GM18909 (cell line): ENCODE measurements around the gene ATP11B.

Source experiments
- ATAC-seq: cut with Tn5 transposase; IDR thresholded peaks from one replicate; pipeline ENCODE4 v1.9.1; 2021; ENCODE audit warnings: mild to moderate bottlenecking; ENCODE audit not compliant: unreplicated experiment, poor library complexity

Gene ATP11B

GRCh38 chr3:182792901-182793662 lies at the start of gene ATP11B:
Gene ATP11B, plus strand, starts transcription at chr3:182793504. Its CDS starts 256 bp downstream, at chr3:182793760.
- peak; percentile 69 for ATAC-seq

GRCh38 chr3:182746959-182747358 lies 46.3 kb upstream of the ATP11B start:
- no peak for ATAC-seq

- ATAC-seq = no peak
Measured at GRCh38 chr3:182755308-182755707, 38.0 kb upstream of the ATP11B start.

DNA sequence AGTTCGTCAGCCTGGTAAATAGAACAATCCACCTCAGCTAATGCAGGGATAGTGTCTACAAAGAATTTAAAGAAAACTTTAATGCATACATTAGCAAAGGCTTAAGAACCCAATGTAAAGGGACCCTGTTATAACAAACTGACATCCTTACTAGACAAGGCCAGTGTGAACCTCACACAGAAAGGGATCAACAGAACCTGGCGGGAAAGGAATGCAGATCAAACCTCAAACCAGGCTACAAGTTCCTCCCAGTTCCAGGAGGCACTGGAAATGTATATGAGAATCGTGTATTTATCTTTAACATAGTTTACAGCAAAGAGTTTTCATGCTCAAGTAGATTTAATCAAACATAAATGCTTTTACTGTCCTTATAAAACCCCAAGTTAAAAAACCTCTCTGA lies 37.6 kb upstream of the ATP11B start:
- ATAC-seq = no peak

DNA sequence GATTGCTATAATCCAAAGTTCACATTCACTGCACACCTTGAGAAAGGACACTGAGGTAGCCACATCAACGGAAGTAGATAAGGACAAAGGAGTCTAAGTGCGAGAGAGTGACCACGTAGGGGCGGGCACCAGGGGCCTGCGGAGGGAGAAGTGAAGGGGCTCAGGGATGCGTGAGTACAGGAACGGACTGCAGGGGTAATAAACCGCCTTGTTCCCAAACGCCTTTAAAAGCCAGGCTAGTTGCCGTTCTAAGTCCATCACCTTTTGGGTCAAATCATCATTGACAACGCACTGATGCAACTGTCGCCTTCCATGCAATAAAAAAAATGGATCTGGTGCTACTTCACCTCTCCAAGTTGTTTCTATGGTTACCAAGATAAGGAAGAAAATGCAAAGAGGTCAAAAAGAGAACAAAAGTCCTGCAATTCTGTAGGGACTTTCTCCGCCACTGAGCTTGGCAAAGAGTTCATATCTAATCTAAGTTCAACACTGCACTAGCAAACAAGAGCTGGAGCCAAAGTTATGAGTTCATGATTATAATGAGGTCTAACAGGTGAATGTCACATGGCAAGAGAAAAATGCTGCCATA lies 32.6 kb upstream of the ATP11B start:
- ATAC-seq = no peak

GRCh38 chr3:182763896-182764295 lies 29.4 kb upstream of the ATP11B start:
- no peak for ATAC-seq

GRCh38 chr3:182765287-182765686 lies 28.0 kb upstream of the ATP11B start:
- no peak for ATAC-seq

GRCh38 chr3:182766099-182766498 lies 27.2 kb upstream of the ATP11B start:
- no peak for ATAC-seq

DNA sequence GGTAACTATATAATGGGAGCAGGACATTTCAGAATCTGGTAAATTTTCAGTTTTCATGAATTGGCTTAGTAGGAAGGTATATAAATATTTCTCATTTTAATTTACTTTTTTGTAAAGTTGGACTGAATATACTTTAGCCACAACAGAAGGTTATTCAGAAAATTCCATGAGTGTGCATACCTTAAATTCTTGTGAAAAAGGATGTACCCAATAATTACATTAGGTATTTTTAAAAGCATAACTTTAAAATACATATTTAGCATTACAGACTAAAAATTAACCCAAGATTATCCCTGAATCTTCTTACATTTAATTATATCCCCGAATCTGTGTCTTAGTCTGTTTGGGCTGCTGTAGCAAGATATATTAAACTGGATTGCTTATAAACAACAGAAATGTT lies 24.9 kb upstream of the ATP11B start:
- ATAC-seq = no peak

- no peak for ATAC-seq
Measured at GRCh38 chr3:182769673-182770072, 23.6 kb upstream of the ATP11B start.

GRCh38 chr3:182782149-182782548 lies 11.2 kb upstream of the ATP11B start:
- peak; percentile 81 for ATAC-seq

DNA sequence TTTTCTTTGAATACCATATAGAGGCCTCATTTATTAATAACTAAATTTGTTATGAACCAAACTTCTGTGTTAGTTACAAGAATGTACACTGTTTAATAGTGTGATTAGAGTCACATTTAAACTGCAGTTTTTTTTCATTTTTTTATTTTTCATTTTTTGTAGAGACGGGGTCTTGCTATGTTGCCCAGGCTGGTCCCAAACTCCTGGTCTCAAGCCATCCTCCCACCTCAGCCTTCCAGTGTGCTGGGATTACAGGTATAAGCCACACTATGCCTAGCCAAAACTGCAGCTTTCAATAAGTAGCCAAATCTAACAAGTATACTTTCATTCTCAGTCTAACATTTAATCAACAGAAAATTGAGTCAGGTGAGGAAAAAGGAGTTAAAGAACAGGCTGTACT lies 10.2 kb upstream of the ATP11B start:
- no peak for ATAC-seq

- no peak for ATAC-seq
Measured at GRCh38 chr3:182784542-182784941, 8.8 kb upstream of the ATP11B start.

GRCh38 chr3:182785142-182785541 lies 8.2 kb upstream of the ATP11B start:
- no peak for ATAC-seq

GRCh38 chr3:182785756-182786155 lies 7.5 kb upstream of the ATP11B start:
- ATAC-seq = no peak

DNA sequence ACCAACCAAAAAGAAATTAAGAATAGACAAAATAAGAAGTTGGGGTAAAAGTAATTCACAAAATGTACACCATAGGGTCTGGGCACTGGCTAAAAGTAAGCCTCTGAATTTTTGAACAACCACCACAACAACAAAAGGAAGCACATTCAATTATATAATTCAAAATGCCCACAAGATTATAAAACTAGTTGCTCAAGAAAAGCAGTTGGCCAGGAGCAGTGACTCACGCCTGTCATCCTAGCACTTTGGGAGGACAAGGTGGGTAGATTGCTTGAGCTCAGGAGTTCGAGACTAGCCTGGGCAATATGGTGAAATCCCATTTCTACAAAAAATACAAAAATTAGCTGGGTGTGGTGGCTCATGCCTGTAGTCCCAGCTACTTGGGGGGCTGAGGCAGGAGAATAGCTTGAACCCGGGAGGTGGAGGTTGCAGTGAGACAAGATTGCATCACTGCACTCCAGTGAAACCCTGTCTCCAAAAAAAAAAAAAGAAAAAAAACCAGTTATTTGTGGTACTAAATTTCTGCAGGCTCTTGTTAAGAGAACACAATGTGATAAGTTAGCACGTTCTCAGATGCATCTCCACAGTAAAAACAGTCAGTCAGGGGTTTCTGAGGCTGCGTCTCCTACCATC lies 6.6 kb upstream of the ATP11B start:
- no peak for ATAC-seq

DNA sequence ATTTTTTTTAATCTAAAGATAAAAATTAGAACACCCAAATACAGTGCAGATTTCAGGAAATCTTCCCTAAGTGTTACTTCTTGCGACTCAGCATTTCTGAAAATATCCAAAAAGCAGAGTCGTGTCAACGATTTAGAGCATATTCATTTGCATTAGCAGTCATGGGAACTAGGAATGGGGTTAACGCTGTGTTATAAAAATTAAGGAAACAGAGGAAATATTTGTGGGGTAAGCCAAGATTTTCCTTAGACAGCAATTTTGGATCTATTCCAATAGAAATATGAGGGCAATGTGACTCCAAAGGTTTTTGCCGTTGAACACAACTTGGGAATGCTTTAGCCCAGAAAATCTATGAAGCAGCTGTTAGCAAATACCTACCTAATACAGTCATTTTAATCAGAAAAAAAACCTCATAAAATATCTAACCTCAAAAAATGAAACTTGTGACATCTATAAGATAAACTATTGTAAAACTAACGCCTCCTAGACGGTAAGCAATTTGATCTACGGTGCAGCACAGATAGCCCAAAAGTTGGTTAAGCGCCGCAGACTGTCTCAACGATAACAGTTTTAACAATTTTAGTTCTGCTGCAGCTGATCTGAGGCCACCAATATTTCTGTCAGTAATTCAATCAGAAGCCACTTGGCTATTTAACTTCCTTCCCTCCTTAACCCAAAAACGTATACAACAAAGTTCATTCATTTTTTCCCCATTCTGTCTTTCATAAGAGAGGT lies 5.8 kb upstream of the ATP11B start:
- no peak for ATAC-seq

DNA sequence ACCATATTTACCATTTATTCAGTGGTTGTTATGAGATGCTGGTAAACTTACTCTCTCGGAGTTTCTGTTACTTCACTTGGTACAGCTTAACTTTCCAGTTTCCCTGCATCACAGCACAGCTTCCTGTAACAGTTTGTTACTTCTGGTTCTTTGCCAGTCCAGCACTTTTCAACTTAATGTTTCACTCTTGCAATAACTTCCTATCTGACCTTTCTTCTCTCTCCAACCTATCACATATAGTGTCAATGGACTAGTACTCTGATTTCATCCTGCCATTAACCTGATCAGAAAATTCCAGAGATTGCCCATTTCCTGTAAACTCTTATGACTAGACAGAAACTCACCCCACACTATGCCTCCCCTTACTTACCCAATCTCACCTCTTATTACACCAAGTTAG lies 3.9 kb upstream of the ATP11B start:
- ATAC-seq = no peak

DNA sequence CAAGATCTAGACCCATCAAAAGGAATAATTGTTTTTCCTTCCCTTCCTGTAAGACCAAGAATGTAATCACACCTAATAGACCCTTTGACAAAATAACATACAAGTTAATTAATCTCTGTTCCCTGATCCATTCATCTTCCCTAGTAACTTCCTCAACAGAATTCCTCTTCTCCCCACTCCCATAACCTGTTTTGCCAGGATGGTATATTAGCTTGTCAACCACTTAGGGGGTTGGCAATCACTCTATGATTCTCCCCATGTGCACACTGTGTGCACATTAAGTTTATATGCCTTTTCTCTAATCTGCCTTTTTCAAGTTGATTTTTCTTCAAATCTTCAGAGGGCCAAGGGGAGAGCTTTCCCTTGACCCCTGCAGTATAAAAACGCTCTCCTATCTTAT lies 2.7 kb upstream of the ATP11B start:
- ATAC-seq = no peak

GRCh38 chr3:182793663-182794454 lies 555 bp downstream of the ATP11B start:
- peak; percentile 38 for ATAC-seq
